NCI-H774 (cell line): Measurements from ENCODE around the gene CREB3L1.

Source experiments
- DNase-seq: peaks from one replicate; lab custom pipeline; 2025; lab: John Stamatoyannopoulos, UW

The CREB3L1 gene, protein sequence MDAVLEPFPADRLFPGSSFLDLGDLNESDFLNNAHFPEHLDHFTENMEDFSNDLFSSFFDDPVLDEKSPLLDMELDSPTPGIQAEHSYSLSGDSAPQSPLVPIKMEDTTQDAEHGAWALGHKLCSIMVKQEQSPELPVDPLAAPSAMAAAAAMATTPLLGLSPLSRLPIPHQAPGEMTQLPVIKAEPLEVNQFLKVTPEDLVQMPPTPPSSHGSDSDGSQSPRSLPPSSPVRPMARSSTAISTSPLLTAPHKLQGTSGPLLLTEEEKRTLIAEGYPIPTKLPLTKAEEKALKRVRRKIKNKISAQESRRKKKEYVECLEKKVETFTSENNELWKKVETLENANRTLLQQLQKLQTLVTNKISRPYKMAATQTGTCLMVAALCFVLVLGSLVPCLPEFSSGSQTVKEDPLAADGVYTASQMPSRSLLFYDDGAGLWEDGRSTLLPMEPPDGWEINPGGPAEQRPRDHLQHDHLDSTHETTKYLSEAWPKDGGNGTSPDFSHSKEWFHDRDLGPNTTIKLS

DNA sequence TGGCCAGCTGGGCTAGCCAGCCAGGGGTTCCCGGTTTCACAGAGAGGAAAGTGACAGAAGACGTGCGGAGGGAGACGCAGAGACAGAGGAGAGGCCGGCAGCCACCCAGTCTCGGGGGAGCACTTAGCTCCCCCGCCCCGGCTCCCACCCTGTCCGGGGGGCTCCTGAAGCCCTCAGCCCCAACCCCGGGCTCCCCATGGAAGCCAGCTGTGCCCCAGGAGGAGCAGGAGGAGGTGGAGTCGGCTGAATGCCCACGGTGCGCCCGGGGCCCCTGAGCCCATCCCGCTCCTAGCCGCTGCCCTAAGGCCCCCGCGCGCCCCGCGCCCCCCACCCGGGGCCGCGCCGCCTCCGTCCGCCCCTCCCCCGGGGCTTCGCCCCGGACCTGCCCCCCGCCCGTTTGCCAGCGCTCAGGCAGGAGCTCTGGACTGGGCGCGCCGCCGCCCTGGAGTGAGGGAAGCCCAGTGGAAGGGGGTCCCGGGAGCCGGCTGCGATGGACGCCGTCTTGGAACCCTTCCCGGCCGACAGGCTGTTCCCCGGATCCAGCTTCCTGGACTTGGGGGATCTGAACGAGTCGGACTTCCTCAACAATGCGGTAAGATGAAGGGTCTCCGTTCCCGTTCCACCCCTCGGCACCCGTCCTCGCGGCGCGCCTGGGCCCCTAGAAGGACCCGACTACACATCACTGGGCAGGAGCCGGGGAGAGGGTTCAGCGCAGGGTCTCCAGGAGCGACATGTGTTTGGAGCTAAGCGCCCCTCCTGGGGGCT, at the start of gene CREB3L1:
Gene CREB3L1 (plus strand): TSS at position 41 of the 765 bp plus-strand sequence. CDS start 450 bp downstream, at position 491.
- DNase-seq = no peak

DNA sequence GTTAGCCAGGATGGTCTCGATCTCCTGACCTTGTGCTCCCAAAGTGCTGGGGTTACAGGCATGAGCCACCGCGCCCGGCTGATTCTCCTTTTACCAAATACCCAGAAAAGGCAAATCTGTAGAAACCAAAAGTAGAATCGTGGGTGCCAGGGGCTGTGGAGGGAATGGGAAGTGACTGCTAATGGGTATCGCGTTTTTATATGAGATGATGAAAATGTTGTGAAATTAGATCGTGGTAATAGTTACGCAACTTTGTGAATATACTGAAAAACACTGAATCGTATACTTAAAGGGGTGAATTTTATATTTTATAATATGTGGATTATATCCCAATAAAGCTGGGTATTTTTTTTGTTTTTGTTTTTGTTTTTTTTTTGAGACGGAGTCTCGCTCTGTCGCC, 48.2 kb upstream of the CREB3L1 start:
- no peak for DNase-seq

DNA sequence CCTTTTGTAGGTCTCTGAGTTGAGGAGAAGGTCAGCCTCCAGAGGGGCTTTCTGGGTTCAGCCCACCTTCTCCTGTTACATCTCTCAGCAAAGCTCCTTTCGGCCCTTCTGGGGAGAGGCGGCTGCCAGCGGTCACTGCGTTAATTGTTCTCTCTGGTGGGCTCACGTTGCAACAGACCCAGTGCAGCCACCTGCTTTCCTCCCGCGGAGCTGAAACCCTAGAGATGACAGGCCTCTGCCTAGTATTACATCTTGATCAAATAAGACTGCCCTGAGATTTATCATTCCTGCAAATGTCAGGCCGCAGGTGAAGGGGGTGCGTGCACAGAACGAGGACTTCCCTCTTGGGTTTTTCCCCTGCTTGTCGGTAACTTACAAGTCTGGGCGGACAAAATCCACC, 43.2 kb upstream of the CREB3L1 start:
- no peak for DNase-seq

DNA sequence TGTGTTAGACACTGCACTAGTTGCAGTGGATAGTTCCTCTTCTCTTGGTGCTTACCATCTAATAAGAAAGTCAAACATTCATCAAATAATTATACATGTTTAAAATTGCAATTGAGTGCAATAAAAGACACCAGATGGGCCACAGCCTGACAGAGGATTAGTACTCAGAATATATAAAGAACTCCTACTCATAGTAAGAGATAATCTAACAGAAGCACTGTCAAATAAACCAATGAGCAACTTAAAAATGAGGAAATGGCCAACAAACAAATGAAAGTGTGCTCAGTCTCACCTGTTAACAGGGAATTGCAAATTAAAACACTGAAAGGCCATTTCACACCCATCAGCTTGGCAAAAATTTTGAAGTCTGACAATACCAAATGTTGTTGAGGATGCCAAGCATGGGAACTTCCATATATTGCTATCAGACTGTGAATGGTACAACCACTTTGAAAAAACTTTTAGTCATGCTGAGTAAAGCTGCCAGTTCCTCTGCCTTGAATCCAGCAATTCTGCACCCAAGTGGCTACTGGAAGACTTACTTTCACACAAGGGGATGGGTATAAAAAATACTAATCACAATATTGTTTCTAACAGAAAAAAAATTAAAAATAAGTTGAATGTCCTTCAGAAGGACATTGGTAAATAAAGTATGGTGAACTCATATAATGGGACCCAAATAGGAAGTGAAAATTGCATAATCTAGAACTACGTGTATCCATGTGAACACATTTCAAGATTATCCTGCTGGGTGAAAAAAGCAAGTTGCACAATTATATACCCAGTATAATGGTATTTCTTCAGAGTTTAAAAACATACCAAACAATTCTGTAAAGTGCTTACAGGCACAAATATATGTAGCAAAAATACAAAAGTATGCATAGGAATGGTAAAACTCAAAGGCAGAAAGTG, 41.4 kb upstream of the CREB3L1 start:
- no peak for DNase-seq

DNA sequence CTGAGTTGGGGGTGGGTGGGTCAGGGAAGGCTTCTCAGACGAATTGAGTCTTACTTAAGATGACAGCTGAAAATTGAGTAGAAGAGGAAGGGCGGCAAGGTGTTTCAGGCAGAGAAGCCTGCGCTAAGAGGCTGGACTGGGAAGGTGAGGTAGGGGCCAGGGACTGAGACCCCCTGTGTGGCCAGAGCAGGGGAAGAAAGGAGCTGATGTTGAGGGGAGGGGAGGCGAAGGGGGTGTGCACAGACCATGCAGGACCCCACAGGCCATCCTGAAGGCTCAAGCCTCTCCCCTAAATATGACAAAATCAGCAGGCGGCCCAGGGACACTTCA, 40.6 kb upstream of the CREB3L1 start:
- no peak for DNase-seq

DNA sequence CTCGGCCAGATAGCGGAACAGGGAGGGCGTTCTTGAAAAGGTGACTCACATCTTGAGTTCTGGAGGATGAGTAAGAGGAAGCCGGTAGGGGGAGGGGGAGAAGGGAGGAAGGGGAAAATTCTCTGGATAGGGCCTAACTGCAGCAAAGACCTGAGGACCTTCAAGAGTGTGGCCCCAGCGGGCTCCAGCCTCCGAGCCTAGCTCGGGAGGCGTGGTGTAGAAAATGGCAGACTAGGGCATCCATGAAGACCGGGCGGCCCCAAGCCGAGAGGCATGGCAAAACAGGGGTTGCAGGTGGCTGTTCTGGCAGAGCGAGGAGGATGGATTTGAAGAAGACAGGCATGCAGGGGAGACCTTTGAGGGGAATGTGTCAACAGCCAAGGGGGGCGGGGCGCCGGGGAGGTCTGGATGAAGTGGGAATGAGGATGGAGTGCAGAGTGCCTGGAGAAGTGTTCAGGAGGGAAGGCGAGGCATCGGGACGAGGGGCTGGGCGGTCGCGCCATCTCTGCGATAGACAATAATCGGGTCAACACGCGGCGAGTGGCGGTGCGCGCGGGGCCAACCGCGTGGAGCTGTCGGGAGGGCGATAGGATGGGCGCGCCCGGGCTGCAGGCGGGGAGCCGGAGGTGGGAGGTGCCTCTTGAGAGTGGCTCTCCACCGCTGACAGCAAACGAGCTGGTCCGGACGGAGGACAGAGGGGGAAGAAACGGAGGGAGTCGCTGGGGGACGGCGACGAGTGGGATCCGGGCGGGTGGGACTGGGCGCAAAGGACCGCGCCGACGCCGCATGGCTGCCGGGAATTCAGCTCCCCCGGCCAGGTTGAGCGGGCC, 40.0 kb upstream of the CREB3L1 start:
- peak; percentile 10 for DNase-seq

DNA sequence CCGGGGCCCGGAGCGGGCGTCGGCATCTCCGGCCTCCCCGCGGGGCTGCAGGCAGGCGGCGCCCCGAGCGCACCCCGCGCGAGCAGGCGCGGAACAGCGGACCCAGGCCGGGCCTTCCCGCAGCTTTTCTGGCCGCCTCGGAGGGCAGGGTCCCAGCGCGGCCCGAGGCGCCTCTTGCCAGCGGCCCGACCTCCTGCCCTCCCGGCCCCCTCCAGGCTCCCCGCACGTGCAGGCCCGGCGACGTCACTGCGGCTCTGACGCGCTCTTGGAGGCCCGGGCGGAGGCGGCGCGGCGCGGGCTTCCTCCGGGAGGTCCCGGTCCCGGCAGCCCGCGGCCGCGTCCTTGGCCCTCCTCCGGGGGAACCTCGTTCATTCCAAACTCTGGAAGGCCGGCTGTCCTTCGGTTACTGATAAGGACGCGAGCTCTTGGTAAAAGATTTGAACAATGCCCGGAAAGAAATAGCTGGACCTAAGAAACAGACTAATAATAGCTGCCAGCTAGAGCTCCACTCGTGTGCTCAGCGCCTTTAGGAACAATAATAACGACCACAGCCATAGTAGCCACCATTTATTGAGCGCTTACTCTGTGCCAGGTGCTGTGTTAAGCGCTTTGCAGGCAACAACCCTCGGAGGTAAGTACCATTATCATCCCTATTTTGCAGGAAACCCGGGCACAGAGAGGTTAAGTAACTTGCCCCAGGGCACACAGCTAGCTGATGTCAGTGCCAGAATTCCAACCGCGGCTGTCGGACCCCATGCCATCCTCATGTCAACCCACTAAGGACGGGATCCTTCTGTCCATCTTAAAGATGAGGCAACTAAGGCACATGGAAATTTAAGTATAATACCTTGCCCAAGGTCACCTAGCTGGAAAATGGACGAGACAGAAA, 39.1 kb upstream of the CREB3L1 start:
- peak; percentile 36 for DNase-seq

DNA sequence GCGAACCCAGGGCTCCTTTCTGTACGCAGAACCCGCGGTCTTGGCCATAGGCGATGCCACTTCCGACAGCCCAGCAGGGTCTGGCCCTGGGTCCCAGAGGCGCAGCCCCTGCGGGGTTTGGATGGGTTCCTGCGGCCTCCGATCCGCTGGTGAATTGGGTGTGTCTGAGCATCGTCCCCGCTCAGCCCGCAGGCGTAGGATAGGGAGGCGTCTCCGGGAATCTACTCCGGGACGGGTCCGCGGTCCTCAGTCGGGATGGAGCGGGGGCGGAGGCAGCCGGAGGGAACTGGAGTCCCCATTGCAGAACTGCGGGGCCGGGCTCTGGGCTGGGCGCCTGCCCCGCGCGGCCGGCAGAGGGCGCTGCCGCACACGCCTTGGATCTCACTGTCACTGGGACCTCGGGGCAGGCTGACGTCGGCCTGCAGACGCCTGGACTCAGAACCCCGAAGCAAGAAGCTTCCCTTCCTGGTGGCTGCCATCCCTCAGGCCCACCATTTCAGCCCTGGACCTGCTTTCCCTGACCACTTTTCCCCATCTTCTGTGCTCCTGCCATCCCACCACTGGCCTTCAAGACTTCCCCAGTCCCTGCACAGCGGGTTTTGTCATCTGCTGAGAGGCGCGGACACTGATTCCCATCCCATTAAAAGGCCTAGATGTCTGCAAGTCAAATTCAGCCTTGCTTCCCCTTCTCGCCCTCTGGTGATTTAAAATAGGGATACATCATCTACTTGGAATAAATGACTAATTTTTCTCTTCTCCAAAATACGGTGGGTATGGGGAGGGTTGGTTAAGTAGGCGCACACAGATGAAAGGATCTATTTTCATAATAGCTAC, 38.3 kb upstream of the CREB3L1 start:
- DNase-seq = peak; percentile 63

DNA sequence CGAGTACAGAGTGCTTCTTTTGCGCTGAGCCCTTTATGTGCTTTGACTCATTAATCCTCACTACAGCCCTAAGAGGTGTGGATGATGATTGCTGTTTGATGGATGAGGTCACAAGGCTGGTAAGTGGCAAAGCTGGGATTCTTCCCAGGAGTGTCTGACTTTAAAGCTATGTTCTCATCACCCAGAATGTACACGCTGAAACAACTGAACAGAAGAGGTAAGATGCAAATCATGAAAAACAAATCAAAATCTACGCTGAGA, 37.7 kb upstream of the CREB3L1 start:
- no peak for DNase-seq

DNA sequence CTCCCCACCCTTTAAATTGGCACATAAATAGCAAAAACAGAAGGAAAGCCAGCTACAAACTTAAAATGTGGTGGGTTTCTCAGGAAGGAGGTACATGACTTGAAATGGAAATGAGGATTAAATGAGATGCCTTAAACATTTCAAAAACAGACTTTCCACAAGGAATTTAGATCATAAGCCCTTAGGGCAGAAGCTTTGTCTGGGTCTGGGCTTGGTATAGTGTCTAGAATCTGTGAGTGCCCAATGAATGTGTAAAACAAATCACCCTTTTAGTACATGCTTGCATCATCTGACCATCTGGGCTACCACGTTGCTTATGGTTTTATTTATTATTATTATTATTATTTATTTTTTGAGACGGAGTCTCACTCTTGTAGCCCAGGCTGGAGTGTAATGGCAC, 37.1 kb upstream of the CREB3L1 start:
- no peak for DNase-seq

DNA sequence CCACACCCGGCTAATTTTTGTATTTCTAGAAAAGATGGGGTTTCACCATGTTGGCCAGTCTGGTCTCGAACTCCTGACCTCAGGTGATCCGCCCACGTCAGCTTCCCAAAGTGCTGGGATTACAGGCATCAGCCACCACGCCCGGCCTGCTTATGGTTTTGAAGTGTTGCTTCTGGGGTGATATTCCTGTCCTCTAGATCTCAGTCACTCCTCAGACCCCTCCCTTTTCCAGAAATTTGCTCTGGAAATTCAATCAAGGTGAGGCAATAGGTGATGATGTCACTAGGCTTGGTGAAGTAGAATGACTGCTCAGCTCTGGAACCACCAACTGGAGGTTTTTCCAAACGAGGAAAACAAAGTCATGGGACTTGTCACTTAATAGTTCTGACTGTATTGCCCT, 36.6 kb upstream of the CREB3L1 start:
- DNase-seq = no peak

DNA sequence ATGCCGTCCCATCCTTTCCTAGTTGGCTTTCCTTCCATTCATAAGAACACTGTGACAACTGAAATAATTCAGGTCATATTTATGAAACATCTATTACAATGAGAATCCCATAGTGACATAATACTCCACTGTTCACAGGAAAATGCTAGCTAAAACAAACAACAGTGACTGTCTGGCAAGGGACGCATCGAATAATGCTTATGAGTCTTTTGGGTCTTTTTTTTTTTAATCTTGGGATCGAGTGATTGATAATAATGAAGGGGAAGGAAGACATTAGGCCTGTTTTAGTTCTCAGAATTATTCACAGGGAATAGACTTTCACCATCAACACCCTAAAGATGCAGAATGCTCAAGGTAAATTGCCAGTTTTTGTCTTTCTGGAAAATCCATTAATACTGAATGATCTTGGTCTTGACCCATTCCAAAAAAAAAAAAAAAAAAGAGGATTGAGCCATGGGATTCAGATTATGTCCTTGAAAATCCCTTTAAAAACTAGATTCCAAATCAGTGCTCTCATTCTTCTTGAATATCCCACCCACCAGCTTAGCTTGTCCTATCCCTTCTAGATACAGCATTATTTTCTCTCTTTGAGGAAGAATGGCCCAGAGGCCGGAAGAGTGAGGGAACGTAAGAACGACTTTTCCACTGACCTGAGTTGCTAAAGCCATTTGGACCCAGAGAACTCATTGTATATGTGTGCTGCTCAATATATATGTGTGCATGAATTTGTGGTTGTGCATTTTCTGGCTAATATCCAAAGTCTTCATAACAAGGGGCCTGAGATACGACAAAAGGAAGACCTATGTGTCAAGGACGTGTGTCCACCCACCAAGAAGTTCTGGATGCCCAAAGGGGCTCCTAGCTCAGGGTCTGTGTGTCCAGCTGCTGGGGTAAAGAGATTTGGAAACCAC, 35.2 kb upstream of the CREB3L1 start:
- DNase-seq = no peak

DNA sequence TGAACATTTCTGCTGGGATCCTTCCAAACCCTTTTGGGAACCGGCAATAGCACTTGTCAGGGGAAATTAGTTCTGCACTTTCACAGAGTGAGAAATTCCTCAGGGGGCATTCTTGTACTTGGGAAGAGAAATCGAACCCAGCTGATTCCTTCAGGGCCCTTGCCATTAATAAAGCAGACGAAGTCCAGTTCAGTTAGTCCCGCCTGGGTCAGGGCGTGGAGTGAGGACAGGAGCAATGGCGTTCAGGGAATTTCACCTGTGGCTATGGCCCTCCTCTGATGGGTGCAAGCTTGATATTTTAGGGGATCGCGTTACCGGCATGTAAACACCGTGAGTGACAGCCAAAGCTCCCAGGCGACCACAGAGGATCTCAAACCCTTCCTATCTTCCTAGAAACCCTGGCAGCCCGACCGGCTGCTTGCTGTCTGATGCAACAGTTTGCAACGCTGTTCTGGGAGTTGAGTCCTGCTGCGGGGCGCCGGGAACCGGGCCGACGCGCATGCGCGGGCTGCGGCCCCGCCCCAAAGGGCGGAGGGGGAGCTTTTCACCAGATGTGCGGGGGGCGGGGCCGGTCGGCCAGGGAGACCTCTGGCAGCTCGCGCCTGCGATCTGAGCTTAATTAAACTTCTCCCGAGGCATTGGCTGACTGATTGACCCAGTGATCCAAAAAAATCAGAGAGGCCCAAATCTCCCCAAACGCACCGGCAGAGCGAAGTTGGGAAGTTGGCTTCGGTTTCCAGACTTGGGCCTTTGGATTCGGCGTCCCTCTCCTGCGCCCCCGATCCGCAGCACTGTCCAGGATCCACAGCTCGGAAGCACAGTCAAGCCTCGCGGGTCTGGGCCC, 34.3 kb upstream of the CREB3L1 start:
- DNase-seq = peak; percentile 89

DNA sequence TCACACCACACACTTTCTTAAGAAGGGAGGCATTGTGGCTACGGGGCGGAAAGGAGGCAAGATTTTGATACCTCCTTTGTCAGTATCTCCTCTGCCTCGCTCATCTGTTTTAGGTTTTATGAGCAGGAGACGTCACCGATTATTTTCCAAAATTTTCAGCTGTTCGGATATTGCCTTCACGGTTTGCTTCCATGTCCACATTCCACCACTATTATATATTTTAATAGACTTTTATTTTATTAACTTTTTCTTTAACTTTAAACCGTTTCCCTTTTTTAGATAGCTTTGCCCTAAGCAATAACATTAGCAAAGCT, 33.7 kb upstream of the CREB3L1 start:
- no peak for DNase-seq

DNA sequence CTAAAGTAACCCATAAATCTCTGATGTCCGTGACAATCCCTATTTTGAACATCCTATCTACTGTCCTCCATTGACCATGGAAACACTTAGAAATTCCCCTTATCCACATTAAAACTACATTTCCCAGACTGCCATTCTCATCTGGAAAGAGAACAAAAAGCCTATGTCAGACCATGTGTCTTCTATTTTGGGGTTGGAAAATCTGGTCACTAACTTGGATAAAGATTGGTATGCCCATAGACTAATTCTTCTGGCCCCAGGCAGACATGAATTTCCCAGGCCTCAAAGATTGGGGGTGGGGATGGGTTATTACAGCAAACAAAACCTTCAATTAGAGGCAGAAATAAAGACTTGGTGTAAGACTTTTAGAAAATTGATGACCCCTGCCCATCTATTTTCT, 30.9 kb upstream of the CREB3L1 start:
- DNase-seq = no peak

DNA sequence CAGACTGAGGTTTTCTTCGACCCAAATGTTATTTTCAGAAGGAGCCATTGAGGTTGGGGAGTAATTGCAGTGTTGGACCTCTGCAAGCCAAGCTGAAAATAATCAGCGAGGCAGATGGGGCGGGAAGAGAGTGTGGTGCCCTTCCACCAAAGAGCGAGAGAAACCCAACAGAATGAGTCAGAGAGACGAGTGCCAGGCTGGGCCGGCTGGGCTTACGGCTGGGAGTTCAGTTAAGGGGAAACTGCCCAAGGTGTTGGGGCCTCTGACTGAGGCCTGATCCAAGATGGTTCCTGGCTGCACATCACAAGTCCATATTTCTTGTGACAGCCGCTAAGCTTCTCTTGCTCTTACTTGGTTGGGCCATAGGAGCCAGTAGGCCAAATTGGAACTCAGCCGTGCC, 30.4 kb upstream of the CREB3L1 start:
- no peak for DNase-seq

DNA sequence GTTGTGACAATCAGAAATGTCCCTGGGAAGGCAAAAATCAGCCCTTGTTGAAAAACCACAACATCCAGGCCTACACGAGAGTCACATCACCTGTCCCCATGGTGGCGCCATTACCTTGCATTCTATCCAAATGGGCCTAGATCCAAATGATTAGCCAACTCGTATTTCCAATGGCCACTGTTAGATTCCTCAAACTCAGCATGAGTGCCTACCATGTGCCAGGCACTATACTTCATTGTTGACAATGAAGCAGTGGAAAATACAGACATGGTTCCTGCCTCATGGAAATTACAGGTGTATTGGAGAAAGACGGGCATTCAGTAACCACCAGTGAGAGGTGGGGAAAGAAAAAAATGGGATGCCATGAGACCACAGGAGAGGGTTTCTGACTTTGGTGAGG, 29.8 kb upstream of the CREB3L1 start:
- DNase-seq = peak; percentile 68
